ENCODE measurements around the gene UBE2I.

DNA sequence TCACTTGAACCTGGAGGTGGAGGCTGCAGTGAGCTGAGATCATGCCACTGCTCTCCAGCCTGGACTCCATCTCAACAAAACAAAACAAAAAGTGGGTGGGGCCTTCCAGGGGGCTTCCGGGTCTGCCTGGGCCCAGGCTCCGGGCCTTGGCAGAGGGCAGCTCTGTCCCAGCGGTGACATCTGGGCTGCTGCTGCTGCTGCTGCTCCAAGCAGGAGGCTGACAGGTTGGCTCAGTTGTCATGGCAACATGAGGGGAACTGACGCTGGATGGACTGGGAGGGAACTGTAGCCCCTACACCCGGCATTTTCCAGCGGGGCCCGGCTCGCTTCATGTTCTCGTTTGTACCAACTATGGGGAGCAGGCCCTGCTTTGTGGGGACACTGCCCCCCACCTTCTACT, 28.1 kb downstream of the UBE2I start:
- TF ChIP-seq, protein P1, sequence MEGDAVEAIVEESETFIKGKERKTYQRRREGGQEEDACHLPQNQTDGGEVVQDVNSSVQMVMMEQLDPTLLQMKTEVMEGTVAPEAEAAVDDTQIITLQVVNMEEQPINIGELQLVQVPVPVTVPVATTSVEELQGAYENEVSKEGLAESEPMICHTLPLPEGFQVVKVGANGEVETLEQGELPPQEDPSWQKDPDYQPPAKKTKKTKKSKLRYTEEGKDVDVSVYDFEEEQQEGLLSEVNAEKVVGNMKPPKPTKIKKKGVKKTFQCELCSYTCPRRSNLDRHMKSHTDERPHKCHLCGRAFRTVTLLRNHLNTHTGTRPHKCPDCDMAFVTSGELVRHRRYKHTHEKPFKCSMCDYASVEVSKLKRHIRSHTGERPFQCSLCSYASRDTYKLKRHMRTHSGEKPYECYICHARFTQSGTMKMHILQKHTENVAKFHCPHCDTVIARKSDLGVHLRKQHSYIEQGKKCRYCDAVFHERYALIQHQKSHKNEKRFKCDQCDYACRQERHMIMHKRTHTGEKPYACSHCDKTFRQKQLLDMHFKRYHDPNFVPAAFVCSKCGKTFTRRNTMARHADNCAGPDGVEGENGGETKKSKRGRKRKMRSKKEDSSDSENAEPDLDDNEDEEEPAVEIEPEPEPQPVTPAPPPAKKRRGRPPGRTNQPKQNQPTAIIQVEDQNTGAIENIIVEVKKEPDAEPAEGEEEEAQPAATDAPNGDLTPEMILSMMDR (conservative IDR thresholded peaks at IDR 0.05; ENCODE audit: low read depth, low read length) = no peak
- no peak for TF ChIP-seq EZH2 (IDR thresholded peaks at IDR 0.05; ENCODE audit: low read length, unreplicated experiment)

Measured in PC-3 (cell line).